ENCODE measurements around the gene SERTAD2. TPM values are rescaled to one million over a fixed set of nuclear protein-coding genes. Genes with fewer than 3 reads are reported as not detected.

The SERTAD2 gene
- total RNA-seq, 2 experiments from 2014 or later: 50.5 to 54.1 TPM

GRCh38 chr2:64668542-64668941, 14.8 kb upstream of the SERTAD2 start:
- no peak overlapping the region for H3K4me3 ChIP-seq (ENCODE audit: low read length)
- TF ChIP-seq CTCF (IDR thresholded peaks at IDR 0.05): no peak
- no peak overlapping the region for H3K27ac ChIP-seq (ENCODE audit: low read depth in 1 of 2, low read length in 2 of 2)
- ATAC-seq (ENCODE audit: poor library complexity): no peak
- no peaks in the 10 kb centered on the region for H3K36me3 ChIP-seq (ENCODE audit: insufficient read depth, low read length)
- no peaks in the 10 kb centered on the region for H3K27me3 ChIP-seq (ENCODE audit: control insufficient read depth in 1 of 2, insufficient read depth in 2 of 2, low read length in 2 of 2)
- Mint-ChIP-seq H3K9me3 (no peaks in the 10 kb centered on the region), H3K27me3 (no peaks in the 10 kb centered on the region), H3K27ac (no peak overlapping the region), H3K4me1 (ENCODE audit: low read depth) (peaks cover 27% of the 10 kb centered on the region), H3K4me3 (no peak overlapping the region), H3K36me3 (ENCODE audit: low read depth) (no peaks in the 10 kb centered on the region)
- intact Hi-C loops (cut with DNase I, micrococcal nuclease): no loop called here
- no peak for DNase-seq
- POLR2A ChIA-PET: interaction anchor here (0.9 to 9.0 kb wide), 6 partner anchors 10 to 82 kb away, joined by 3 to 243 read pairs (median 6); partner anchors contain the start of gene SERTAD2
- H3K4me1 ChIP-seq (ENCODE audit: insufficient read depth, low read length): peaks cover 35% of the 10 kb centered on the region
- CTCF ChIA-PET: interaction anchor here (0.9 to 1.4 kb wide), 2 partner anchors 13 to 91 kb away, joined by 3 read pairs; no protein-coding TSS in a partner anchor
- no peaks in the 10 kb centered on the region for H3K9me3 ChIP-seq (ENCODE audit: control insufficient read depth in 1 of 2, insufficient read depth in 1 of 2, low read length in 2 of 2)

- Mint-ChIP-seq H3K27ac (no peak overlapping the region), H3K27me3 (no peaks in the 10 kb centered on the region), H3K4me1 (ENCODE audit: low read depth) (peaks cover 26% of the 10 kb centered on the region), H3K9me3 (no peaks in the 10 kb centered on the region), H3K4me3 (peak overlapping the region; percentile 60), H3K36me3 (ENCODE audit: low read depth) (no peaks in the 10 kb centered on the region)
- H3K36me3 ChIP-seq (ENCODE audit: insufficient read depth, low read length): no peaks in the 10 kb centered on the region
- H3K27me3 ChIP-seq (ENCODE audit: control insufficient read depth in 1 of 2, insufficient read depth in 2 of 2, low read length in 2 of 2): no peaks in the 10 kb centered on the region
- no peak for TF ChIP-seq CTCF (IDR thresholded peaks at IDR 0.05)
- peaks cover 37% of the 10 kb centered on the region for H3K4me1 ChIP-seq (ENCODE audit: insufficient read depth, low read length)
- POLR2A ChIA-PET: interaction anchor here (0.7 to 9.0 kb wide), 10 partner anchors 11 to 144 kb away, joined by 3 to 243 read pairs (median 4); partner anchors contain the start of genes AFTPH and SERTAD2
- peak overlapping the region; percentile 32 to 51 for H3K27ac ChIP-seq (ENCODE audit: low read depth in 1 of 2, low read length in 2 of 2)
- no peaks in the 10 kb centered on the region for H3K9me3 ChIP-seq (ENCODE audit: control insufficient read depth in 1 of 2, insufficient read depth in 1 of 2, low read length in 2 of 2)
- intact Hi-C loops (cut with DNase I, micrococcal nuclease): no loop called here
- H3K4me3 ChIP-seq (ENCODE audit: low read length): no peak overlapping the region
- CTCF ChIA-PET: interaction anchor here (0.9 to 1.6 kb wide), 3 partner anchors 12 to 92 kb away, joined by 3 to 6 read pairs (median 3); no protein-coding TSS in a partner anchor
- ATAC-seq (ENCODE audit: poor library complexity) (peak; percentile 39), DNase-seq (no peak)
Measured at GRCh38 chr2:64667535-64667934, 13.8 kb upstream of the SERTAD2 start.

GRCh38 chr2:64666810-64667438, 13.2 kb upstream of the SERTAD2 start:
- H3K27me3 Mint-ChIP-seq: no peaks in the 10 kb centered on the region
- H3K4me1 ChIP-seq (ENCODE audit: insufficient read depth, low read length): peaks cover 37% of the 10 kb centered on the region
- intact Hi-C loops (cut with DNase I, micrococcal nuclease): no loop called here
- ChIA-PET CTCF (interaction anchor here (1.4 to 1.6 kb wide), 2 partner anchors 20 to 93 kb away, joined by 3 to 6 read pairs; no protein-coding TSS in a partner anchor), POLR2A (interaction anchor here (0.7 to 9.0 kb wide), 13 partner anchors 10 to 143 kb away, joined by 3 to 243 read pairs (median 4); partner anchors contain the start of genes AFTPH and SERTAD2)
- no peak overlapping the region for H3K4me3 ChIP-seq (ENCODE audit: low read length)
- peak in 1 of 14 experiments; percentile 40 for DNase-seq
- H3K36me3 ChIP-seq (ENCODE audit: insufficient read depth, low read length): no peaks in the 10 kb centered on the region
- ATAC-seq (ENCODE audit: poor library complexity): peak; percentile 73
- no peaks in the 10 kb centered on the region for H3K27me3 ChIP-seq (ENCODE audit: control insufficient read depth in 1 of 2, insufficient read depth in 2 of 2, low read length in 2 of 2)
- H3K4me1 Mint-ChIP-seq (ENCODE audit: low read depth): peaks cover 32% of the 10 kb centered on the region
- TF ChIP-seq CTCF (IDR thresholded peaks at IDR 0.05): no peak
- H3K4me3 Mint-ChIP-seq: peak overlapping the region; percentile 60
- no peaks in the 10 kb centered on the region for H3K9me3 Mint-ChIP-seq
- peak overlapping the region; percentile 43 to 51 for H3K27ac ChIP-seq (ENCODE audit: low read depth in 1 of 2, low read length in 2 of 2)
- no peak overlapping the region for H3K27ac Mint-ChIP-seq
- no peaks in the 10 kb centered on the region for H3K9me3 ChIP-seq (ENCODE audit: control insufficient read depth in 1 of 2, insufficient read depth in 1 of 2, low read length in 2 of 2)
- H3K36me3 Mint-ChIP-seq (ENCODE audit: low read depth): no peaks in the 10 kb centered on the region
